ENCODE data around the gene RTF1. TPM values are rescaled to one million over a fixed set of nuclear protein-coding genes. Genes with fewer than 3 reads are reported as not detected.
A peak's percentile ranks its signal among the peaks of the same experiment; 100 is the strongest.

The RTF1 gene
- total RNA-seq, 1 experiment from 2014 or later = 49.5 TPM

DNA sequence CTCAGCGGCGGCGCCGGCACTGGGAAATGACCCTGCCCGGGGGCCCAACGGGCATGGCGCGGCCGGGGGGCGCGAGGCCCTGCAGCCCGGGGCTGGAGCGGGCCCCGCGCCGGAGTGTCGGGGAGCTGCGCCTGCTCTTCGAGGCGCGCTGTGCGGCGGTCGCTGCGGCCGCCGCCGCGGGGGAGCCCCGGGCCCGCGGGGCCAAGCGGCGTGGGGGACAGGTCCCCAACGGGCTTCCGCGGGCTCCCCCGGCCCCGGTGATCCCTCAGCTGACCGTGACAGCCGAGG is 77.0 kb downstream of the RTF1 start:
- Histone ChIP-seq H3K23me2 (ENCODE audit: insufficient read length, low read depth, low read length, poor library complexity, severe bottlenecking) (peaks cover 25% of the 10 kb centered on the region), H2BK20ac (ENCODE audit: low read depth, low read length, poor library complexity, severe bottlenecking) (no peak overlapping the region), H3K18ac (ENCODE audit: insufficient read length, low read depth, low read length) (no peak overlapping the region), H3K79me2 (ENCODE audit: insufficient read depth, low read length) (no peaks in the 10 kb centered on the region), H2AK5ac (ENCODE audit: insufficient read length, low read length) (no peak overlapping the region), H4K91ac (ENCODE audit: insufficient read length, low read depth, low read length) (no peak overlapping the region), H2BK15ac (ENCODE audit: low read depth, low read length) (no peak overlapping the region), H3K4ac (ENCODE audit: low read depth, low read length) (no peak overlapping the region), H3K23ac (ENCODE audit: insufficient read length, low read depth, low read length) (no peak overlapping the region), H2AFZ (ENCODE audit: low read length) (no peak overlapping the region), H3K9ac (ENCODE audit: extremely low read depth, insufficient read length, low read length) (no peak overlapping the region), H3K27me3 (ENCODE audit: insufficient read depth, low read length) (peaks cover 64% of the 10 kb centered on the region), H3K79me1 (ENCODE audit: insufficient read depth, low read depth, low read length, poor library complexity, severe bottlenecking) (no peaks in the 10 kb centered on the region), H3T11ph (ENCODE audit: low read length) (no peak overlapping the region), H4K20me1 (ENCODE audit: control insufficient read depth, insufficient read depth, insufficient read length) (no peaks in the 10 kb centered on the region), H3K4me2 (ENCODE audit: insufficient read depth, insufficient read length, low read length) (peak overlapping the region; percentile 50), H4K8ac (replicated peaks; ENCODE audit: insufficient read length, low read depth, low read length) (no peak overlapping the region), H3K27ac (ENCODE audit: insufficient read length, low read depth, low read length) (no peak overlapping the region), H3K9me3 (ENCODE audit: control insufficient read depth, low read depth, low read length) (no peaks in the 10 kb centered on the region), H3K4me1 (ENCODE audit: insufficient read depth, low read length) (no peaks in the 10 kb centered on the region), H3K56ac (ENCODE audit: insufficient read length, low read depth, low read length) (no peak overlapping the region), H2BK5ac (ENCODE audit: insufficient read length, low read length) (no peak overlapping the region), H4K5ac (ENCODE audit: insufficient read length, low read depth, low read length) (no peak overlapping the region), H3K14ac (ENCODE audit: insufficient read depth, low read length) (no peak overlapping the region), H2BK120ac (ENCODE audit: low read depth, low read length, poor library complexity, severe bottlenecking) (no peak overlapping the region), H2BK12ac (ENCODE audit: insufficient read length, low read depth, low read length) (no peak overlapping the region)
- peaks cover 84% of the 10 kb centered on the region for H3K27me3 Mint-ChIP-seq (ENCODE audit: low read depth)
- no CpG with 5 or more reads among the region's 41 CpGs for WGBS (ENCODE audit: extremely low coverage, insufficient read length, low lambda C conversion rate)
- H3K36me3 Mint-ChIP-seq (ENCODE audit: insufficient read depth in 1 of 3, low read depth in 3 of 3) = no peaks in the 10 kb centered on the region; a peak in 1 of 7 replicates
- no peak overlapping the region for H3K27ac Mint-ChIP-seq
- no peaks in the 10 kb centered on the region; a peak in 2 of 5 replicates for H3K9me3 Mint-ChIP-seq
- no peak overlapping the region; a peak in 1 of 5 replicates for H3K4me3 Mint-ChIP-seq
- TF ChIP-seq, protein P1, sequence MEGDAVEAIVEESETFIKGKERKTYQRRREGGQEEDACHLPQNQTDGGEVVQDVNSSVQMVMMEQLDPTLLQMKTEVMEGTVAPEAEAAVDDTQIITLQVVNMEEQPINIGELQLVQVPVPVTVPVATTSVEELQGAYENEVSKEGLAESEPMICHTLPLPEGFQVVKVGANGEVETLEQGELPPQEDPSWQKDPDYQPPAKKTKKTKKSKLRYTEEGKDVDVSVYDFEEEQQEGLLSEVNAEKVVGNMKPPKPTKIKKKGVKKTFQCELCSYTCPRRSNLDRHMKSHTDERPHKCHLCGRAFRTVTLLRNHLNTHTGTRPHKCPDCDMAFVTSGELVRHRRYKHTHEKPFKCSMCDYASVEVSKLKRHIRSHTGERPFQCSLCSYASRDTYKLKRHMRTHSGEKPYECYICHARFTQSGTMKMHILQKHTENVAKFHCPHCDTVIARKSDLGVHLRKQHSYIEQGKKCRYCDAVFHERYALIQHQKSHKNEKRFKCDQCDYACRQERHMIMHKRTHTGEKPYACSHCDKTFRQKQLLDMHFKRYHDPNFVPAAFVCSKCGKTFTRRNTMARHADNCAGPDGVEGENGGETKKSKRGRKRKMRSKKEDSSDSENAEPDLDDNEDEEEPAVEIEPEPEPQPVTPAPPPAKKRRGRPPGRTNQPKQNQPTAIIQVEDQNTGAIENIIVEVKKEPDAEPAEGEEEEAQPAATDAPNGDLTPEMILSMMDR (conservative IDR thresholded peaks at IDR 0.05) = no peak
- no peak for DNase-seq
- H3K4me1 Mint-ChIP-seq = peaks cover 8 to 17% of the 10 kb centered on the region in 2 experiments
